HL-60 (cell line): ENCODE results near the gene PHB1.

Experiments used
- POLR2AphosphoS5 ChIP-seq: IDR thresholded peaks from 2 replicates; pipeline ENCODE4 v1.6.1; 2012; ENCODE audit warnings: low read depth
- REST ChIP-seq: IDR thresholded peaks from 2 replicates; pipeline ENCODE4 v1.6.1; 2012; ENCODE audit warnings: low read depth; ENCODE audit not compliant: insufficient replicate concordance

- TF ChIP-seq POLR2AphosphoS5, result no peak
- no peak for TF ChIP-seq REST
Measured at GRCh38 chr17:49357516-49357915, 57.2 kb downstream of the PHB1 start.
